HG03342 (cell line): ENCODE results near the gene EVI2A.

Experiments
- ATAC-seq: cut with Tn5 transposase; IDR thresholded peaks from one replicate; pipeline ENCODE4 v1.9.1; 2021; ENCODE audit warnings: mild to moderate bottlenecking, moderate library complexity; ENCODE audit not compliant: unreplicated experiment

Gene EVI2A

GRCh38 chr17:31279401-31279800, 42.0 kb downstream of the EVI2A start:
- ATAC-seq: no peak

DNA sequence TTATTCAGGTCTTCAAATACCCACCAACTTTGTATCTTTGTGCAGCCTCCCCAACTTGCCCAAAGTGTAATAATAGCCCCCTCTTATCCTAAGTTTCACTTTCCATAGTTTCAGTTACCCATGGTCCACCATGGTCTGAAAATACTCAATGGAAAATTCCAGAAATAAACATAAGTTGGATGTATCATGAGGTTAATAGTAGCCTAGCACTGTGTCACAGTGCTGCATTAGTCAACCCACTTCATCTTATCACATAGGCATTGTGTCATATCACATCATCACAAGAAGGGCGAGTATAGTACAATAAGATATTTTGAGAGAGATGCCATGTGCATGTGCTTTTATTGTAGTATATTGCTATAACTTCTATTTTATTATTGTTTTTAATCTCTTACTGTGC, 46.3 kb downstream of the EVI2A start:
- ATAC-seq: no peak

DNA sequence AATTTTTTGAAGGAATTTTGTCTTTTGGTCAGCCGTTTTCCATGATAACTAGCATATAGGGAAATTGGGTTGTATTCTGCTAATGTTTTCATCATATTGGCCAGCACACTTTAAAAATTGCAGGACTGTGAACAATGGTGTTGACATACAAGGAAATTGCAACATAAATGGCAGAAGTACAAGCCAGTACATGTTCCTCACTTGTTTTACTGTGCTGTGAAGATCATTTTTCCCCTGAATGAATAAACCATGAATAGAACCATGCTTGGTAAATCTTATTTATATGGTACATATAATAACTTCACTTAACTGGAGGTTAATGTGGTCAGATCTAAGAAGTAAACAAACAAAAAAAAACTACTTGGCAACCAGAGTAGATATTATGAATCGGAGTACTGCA, 47.2 kb downstream of the EVI2A start:
- ATAC-seq: no peak

- no peak for ATAC-seq
These were observed 47.9 kb downstream of the EVI2A start for GRCh38 chr17:31273516-31273915.

DNA sequence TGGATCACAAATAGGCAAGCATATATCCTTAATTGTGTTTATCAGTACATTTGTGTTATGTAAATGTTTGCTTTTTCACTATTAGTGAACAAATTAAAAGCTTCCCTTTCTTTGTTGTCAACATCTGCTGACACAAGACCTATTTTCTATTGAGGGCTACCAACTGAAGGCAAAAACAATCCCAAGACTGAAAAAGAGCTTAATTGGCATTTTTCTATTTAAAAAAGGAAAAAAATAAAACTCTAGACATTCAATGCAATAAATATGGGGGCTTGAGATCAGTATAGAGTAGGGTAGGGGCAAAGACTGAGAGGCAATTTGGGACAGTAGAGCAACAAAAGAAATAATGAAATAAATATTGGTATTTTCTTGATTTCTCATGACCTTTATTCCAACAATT, 48.6 kb downstream of the EVI2A start:
- ATAC-seq: no peak

DNA sequence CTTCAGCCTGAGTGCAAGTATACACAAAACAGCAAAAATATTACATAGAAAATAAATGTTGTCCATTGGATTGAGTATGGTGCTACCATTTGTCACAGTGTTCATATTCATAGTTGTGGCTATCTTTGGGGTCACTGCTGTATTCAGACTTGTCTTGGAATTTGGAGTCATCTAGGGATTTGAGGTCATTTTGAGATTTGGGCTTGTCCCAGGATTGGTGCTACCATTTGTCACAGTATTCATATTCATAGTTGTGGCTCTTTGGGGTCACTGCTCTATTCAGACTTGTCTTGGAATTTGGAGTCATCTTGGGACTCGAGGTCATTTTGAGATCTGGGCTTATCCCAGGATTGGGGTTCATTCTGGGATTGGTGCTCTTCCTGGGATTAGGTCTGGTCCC, 49.2 kb downstream of the EVI2A start:
- ATAC-seq: no peak

DNA sequence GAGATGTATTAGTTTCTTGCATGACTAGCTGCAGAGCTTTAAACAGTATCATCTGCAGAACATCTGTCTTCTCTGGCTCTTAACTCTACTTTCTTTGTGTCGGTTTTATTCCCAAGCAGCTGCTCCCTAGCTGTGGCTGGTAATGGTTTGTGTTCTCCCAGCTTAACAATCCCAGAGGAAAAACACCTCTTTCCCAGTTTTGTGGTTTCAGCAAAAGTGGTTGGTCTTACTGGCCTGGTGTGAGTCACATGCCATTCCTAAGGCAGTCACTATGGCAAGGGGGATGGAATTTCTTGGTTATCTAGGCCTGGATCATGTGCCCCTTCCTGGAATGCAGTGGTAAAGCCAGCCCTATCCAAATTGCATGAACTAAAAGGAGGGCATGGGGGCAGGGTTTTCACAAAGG, 51.8 kb downstream of the EVI2A start:
- no peak for ATAC-seq

DNA sequence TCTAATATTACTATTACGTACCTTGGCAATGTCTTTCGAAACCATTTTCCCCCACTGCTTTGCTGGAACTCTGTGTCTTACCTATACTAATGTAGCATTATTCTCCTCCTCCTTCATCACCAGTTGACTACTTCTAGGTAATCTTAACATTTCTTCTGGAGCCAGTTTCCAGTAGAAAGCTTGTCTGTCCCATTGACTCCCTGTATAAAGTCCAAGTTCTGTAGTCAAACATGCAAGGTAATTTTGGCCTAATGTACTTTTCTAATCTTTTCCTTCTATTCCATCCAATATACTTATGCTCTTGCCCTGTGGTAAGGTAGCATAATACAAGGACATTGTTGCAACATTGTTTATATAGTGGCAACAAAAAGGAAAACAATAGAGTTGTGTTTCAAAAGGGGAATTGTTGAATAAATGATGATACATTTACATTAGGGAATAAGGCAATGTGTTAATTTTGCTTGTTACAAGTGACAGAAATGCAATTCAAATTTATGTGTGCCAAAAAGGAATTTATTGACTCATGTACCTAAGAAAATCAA, 52.3 kb downstream of the EVI2A start:
- ATAC-seq: no peak
